HUDEP-2 (cell line): ENCODE measurements around the gene SPATA31D1.
"Not testable (repeated sequence)": the region's sequence is repeated elsewhere in the genome, so short reads cannot be mapped to it uniquely, and the experiment has no call there.

Experiments used
- DNase-seq, 76 experiments: peaks; one replicate each; lab custom pipeline; 2025; ENCODE audit not compliant: unreplicated experiment in 76 of 76; lab: John Stamatoyannopoulos, UW

Gene SPATA31D1

DNA sequence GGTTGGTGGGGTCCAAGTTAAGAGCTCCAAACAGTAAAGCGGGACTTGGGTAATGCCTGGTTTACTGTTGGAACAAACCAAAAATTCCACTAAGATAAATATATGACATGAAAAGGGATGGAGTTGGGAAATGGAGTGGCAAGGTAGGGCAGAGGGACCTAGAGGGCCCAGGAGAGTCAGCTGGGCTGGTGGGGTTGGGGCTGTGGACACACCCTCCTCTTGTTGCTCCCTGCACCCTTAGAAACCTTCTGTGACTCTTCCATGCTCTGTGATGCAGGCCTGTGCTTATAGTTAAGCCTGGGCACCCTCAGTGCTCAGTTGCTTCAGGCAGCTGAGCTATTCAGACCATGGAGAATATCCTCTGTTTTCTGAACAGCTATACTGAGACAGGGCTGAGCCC lies at the start of gene SPATA31D1:
Gene SPATA31D1, plus strand, starts transcription at position 301 of the 400 bp plus-strand sequence. Its CDS starts 47 bp downstream, at position 348.
- DNase-seq = not testable (repeated sequence)

DNA sequence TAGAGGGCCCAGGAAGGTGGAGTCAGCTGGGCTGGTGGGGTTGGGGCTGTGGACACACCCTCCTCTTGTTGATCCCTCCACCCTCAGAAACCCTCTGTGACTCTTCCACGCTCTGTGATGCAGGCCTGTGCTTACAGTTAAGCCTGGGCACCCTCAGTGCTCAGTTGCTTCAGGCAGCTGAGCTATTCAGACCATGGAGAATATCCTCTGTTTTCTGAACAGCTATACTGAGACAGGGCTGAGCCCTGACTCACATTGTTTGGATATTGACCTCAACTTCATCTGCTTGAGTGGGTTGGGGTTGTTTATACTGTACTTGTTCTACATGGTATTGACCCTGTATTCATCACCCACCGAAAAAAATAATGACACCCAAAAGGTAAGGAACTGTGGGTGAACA lies 45.2 kb upstream of the SPATA31D1 start, which contains the start of gene SPATA31D3:
Gene SPATA31D3, plus strand, starts transcription at position 108 of the 400 bp plus-strand sequence. Its CDS starts 86 bp downstream, at position 194.
- not testable (repeated sequence) for DNase-seq

DNA sequence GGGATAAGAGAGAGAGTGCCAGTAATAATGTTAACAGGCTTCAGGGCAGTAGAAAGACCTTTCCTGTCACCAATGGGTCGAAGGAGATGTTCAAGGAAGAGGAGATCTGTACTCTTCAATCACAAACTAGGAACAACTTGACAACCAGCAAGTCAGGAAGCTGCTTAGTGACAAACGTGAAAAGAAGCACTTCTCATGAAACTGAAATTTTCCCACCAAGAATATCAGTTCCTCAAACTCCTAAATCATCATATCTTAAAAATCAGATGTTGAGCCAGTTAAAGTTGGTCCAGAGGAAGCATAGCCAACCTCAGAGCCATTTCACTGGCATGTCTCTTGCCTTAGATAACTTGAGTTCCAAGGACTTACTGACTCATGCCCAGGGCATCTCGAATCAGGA lies 39.9 kb upstream of the SPATA31D1 start:
- not testable (repeated sequence) for DNase-seq

DNA sequence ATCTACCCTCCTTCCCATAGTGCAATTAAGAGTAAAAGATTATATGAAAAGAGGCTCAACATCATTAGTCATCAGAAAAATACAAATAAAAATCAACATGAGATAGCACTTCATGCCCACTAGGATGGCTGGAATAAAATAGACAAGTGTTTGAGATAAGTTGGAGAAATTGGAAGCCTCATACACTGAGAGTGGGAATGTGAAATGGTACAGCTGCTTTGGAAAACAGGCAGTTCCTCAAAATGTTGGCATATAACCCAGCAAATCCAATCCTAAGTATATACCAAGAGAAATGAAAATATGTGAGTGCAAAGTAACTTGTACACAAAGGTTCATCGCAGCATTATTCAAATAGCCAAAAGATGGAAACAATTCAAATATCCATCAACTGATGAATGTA lies 35.5 kb upstream of the SPATA31D1 start:
- no peak for DNase-seq

DNA sequence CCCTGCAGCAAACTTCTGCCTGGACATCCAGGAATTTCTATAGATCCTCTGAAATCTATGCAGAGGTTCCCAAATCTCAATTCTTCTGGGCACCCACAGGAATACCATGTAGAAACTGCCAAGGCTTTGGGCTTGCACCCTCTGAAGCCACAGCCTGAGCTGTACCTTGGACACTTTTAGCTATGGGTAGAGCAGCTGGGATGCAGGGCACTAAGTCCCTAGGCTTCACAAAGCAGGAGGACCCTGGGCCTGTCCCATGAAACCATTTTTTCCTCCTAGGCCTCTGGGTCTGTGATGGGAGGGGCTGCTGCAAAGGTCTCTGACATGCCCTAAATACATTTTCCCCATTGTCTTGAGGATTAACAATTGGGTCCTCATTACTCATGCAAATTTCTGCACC lies 32.9 kb upstream of the SPATA31D1 start:
- no peak for DNase-seq

DNA sequence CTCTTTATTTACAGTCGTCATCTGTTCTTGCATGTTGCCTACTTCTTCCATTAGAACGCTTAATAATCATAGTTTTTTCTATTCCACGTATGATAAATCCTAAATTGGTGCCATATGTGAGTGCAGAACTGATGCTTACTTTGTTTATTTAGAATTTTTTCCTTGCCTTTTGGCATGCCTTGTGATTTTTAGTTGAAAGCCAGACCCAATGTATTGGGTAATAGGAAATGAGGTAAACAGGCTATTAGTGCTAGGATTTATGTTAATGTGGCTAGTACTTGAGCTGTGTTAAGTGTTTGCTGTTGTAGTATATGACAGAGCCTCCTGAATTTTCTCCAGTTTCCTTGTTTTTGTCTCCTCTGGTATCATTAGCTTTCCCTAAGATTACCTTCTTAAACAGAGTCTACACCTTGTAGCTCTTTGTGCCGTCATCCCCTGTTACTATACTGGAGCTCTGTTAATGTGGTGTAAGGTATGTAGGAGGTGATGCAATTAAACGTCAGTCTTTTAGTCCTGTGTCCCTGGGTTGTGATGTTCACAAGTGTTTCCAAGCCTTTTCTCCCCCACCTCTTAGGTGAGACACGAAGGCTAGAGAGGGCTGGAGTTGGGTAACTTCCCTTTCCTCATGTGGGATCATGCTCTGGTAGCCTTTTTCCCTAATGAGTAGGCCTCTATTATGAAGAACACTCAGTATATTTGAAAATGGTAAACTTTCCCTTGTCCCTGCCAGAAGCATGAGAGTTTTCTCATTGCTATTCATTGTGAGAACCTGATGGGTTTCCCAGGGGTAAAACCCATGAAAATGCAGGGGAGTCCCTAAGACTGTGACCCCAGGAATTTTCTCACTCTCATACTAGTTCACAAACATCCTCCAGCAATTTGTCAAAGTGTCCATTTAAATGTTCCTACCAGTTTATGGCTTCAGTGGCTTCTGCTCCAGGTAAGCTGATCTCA lies 24.1 kb upstream of the SPATA31D1 start:
- no peak for DNase-seq

- no peak for DNase-seq
Observed at GRCh38 chr9:81968026-81968425, 20.5 kb upstream of the SPATA31D1 start.

- no peak for DNase-seq
Observed at GRCh38 chr9:81969971-81970370, 18.6 kb upstream of the SPATA31D1 start.

GRCh38 chr9:81971727-81972126 lies 16.8 kb upstream of the SPATA31D1 start:
- DNase-seq = no peak

DNA sequence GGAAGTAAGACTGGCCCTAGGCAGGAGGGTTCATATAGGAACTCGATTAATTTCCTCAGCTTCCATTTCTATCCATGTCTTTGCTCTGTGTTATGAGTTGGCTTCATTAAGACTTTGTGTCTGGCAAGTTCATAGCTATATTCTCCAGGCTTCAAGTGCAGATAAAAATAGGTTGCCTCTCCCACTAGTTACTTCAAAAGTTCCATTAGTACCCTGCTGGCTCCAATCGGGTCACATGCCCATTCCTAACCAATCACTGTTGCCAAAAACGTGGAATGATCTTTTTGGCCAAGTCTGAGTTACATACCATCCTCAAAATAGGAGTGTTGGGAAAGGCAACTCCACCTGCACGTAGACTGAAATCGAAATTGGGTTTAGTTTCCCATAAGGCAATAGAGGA lies 13.8 kb upstream of the SPATA31D1 start:
- no peak for DNase-seq

DNA sequence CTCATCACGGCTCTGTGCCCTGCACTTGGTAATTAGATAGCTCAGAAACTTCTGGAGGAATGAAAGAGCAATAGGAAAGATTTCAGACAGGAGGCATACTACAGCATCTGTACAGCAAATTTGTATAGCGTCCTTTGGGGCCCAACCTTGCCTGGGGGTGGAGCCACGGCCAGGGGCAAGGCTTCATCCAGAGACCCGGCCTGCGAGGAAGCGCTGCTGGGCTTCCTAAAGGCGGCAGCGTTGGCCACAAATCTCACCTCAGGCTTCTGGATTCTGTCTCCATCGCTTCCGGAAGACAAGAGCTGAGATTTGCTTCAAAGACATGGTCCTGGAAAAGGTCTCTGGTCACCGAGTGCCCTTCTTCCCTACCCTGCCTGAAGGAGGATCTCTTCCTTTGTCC lies 12.2 kb upstream of the SPATA31D1 start:
- no peak for DNase-seq

GRCh38 chr9:81979196-81979595 lies 9.4 kb upstream of the SPATA31D1 start:
- no peak for DNase-seq

DNA sequence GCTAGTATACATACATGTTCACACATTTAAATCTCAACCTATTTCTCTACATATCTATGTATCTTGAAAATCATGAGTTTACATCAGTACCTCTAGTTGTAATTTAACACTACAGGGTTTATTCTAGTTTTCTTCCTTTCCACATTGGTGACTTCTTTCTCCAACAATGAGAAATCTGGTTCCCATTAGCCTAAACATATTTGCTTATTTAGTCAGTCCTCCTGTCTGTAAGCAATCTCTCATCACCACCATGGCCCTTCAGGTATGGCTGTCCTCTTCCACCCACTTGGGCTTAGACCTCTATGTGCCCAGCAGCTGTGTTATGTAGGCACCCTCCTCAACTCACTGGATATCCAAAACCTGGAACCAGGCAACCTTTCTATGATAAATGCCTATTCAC lies 8.0 kb upstream of the SPATA31D1 start:
- DNase-seq = no peak

- no peak for DNase-seq
Observed at GRCh38 chr9:81981883-81982282, 6.7 kb upstream of the SPATA31D1 start.

- no peak for DNase-seq
Observed at GRCh38 chr9:81984928-81985327, 3.6 kb upstream of the SPATA31D1 start.

GRCh38 chr9:81986051-81986450 lies 2.5 kb upstream of the SPATA31D1 start:
- no peak for DNase-seq

DNA sequence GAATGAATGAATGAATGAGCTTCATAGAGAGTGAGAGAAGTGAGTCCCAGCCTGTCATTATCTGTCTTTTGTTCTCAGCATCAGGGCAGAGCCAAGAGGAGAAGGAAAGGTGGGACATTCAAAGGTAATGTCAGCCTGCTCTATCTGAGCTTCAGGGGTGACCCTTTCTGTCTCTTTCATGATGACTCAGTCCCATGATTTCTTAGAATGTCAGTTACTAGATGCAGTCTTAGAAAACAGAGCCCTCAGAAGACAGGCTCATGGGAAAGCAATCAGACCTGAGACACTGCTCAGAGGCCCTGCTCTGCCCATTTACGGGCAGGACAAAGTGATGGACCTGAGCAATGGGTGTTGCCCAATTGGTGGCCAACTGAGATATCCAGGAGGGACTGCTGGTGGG lies 1.1 kb downstream of the SPATA31D1 start:
- DNase-seq = no peak

GRCh38 chr9:81993656-81994055 lies 5.1 kb downstream of the SPATA31D1 start:
- DNase-seq = no peak

- no peak for DNase-seq
Observed at GRCh38 chr9:81999806-82000205, 11.2 kb downstream of the SPATA31D1 start.

DNA sequence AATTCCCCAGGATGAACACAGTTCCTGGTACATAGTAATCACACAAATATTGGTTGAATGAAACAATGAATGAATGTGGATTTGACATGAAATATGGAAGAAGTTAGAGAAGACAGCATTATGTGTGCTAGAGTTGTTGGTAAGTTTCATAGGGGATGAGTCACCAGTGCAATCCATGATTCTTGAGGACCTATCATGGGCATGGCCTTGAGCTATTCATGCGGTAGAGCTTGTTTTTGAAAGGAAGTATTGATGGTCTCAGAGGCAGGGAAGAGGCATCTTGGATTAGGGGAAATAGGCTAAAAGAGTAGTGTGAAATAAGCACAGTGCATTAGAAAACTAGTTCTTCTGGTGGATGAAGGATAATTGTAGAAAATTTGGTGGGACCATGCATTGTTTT lies 22.1 kb downstream of the SPATA31D1 start:
- no peak for DNase-seq

- no peak for DNase-seq
Observed at GRCh38 chr9:82011133-82011532, 22.6 kb downstream of the SPATA31D1 start.

- DNase-seq = no peak
Observed at GRCh38 chr9:82012276-82012675, 23.7 kb downstream of the SPATA31D1 start.
